ENCODE measurements around the gene AQP2. TPM values are rescaled to one million over a fixed set of nuclear protein-coding genes. Genes with fewer than 3 reads are reported as not detected.

Gene AQP2
- total RNA-seq, 6 experiments from 2014 or later: not detected

DNA sequence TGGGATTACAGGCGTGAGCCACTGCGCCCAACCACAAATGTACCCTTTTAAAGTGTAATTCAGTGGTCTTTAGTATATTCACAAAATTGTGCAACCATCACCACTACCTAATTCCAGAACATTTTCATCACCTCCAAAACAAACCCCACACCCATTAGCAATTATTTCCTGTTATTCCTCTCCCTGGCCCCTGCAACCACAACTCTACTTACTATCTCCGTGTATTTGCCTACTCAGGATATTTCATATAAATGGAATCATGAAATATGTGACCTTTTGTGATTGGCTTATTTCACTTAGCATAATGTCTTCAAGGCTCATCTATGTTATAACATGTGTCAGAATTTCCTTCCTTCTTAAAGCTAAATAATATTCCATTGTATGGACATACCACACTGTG is 16.0 kb upstream of the AQP2 start:
- Histone ChIP-seq H3K4me3 (no peak overlapping the region), H3K27ac (no peak overlapping the region), H3K9me3 (no peaks in the 10 kb centered on the region), H3K36me3 (no peaks in the 10 kb centered on the region), H3K4me1 (no peaks in the 10 kb centered on the region), H3K27me3 (no peaks in the 10 kb centered on the region)
- 46% methylated on average over 1 of the region's 3 CpGs for WGBS (ENCODE audit: insufficient coverage, low coverage, low lambda C conversion rate, missing lambda C conversion rate)
- ATAC-seq (no peak), DNase-seq (no peak)
- TF ChIP-seq, protein P1, sequence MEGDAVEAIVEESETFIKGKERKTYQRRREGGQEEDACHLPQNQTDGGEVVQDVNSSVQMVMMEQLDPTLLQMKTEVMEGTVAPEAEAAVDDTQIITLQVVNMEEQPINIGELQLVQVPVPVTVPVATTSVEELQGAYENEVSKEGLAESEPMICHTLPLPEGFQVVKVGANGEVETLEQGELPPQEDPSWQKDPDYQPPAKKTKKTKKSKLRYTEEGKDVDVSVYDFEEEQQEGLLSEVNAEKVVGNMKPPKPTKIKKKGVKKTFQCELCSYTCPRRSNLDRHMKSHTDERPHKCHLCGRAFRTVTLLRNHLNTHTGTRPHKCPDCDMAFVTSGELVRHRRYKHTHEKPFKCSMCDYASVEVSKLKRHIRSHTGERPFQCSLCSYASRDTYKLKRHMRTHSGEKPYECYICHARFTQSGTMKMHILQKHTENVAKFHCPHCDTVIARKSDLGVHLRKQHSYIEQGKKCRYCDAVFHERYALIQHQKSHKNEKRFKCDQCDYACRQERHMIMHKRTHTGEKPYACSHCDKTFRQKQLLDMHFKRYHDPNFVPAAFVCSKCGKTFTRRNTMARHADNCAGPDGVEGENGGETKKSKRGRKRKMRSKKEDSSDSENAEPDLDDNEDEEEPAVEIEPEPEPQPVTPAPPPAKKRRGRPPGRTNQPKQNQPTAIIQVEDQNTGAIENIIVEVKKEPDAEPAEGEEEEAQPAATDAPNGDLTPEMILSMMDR (IDR thresholded peaks at IDR 0.05): no peak
- no peak for TF ChIP-seq POLR2A (IDR thresholded peaks at IDR 0.05)
- intact Hi-C loops (cut with DNase I): no loop called here

DNA sequence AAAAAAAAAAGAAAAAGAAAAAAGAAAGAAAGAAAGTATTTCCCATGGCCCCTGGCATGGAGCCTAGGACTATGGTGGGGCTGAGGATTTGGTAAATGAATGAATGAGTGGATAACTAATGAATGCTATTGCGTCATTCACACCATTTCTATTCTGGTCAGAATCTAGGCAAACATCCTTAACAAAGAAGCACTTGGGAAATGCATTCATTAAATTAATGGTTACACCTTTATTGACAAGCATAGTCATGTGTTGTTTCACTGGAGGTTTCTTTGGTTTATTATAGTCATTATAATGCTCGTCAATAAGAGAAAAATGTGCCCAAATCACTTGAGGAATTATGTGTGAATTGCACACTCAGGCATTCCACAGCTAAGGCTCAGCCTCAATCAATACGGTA is 13.6 kb upstream of the AQP2 start:
- H3K36me3 ChIP-seq: no peaks in the 10 kb centered on the region
- H3K27ac ChIP-seq: no peak overlapping the region
- H3K27me3 ChIP-seq: no peaks in the 10 kb centered on the region
- H3K4me1 ChIP-seq: no peaks in the 10 kb centered on the region
- DNase-seq: no peak
- WGBS (ENCODE audit: insufficient coverage, low coverage, low lambda C conversion rate, missing lambda C conversion rate): 66% methylated on average over 3 of the region's 3 CpGs
- no peak overlapping the region for H3K4me3 ChIP-seq
- intact Hi-C loops (cut with DNase I): no loop called here
- TF ChIP-seq POLR2A (IDR thresholded peaks at IDR 0.05): no peak
- TF ChIP-seq, protein P1 (IDR thresholded peaks at IDR 0.05): no peak
- ATAC-seq: no peak
- H3K9me3 ChIP-seq: no peaks in the 10 kb centered on the region

DNA sequence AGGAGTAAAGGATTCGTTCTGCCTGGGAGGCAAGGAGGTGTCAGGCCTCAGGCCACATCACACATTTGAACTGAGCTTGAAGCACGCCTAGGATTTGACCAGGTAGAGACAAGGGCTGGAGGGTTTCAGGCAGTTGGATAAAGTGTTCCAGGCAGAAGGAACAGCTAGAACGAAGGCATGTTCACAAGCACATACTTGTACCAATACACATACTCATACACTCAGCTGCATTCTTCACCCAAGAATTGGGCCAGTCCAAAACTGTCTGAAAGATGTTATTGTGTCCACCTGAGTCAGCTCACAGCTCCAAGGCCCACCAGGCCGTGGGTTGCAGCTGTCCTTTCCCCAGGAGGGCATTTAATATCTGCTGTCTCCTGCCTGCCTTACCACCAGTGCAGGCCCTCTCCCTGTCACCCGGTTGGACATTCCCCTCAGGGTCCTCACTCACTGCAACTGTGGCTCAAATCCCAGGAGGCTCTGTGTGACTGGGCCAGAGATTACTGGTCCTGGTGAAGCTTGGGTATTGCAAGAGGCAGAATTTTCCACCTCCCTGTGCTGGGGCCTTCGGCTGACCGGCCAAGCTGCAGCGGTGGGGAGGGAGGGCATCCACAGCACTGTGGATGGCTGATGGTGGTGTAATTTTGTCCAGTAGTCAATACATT is 12.8 kb upstream of the AQP2 start:
- no peaks in the 10 kb centered on the region for H3K4me1 ChIP-seq
- intact Hi-C loops (cut with DNase I): no loop called here
- 69% methylated on average over 2 of the region's 8 CpGs for WGBS (ENCODE audit: insufficient coverage, low coverage, low lambda C conversion rate, missing lambda C conversion rate)
- TF ChIP-seq, protein P1 (IDR thresholded peaks at IDR 0.05): no peak
- no peak for TF ChIP-seq POLR2A (IDR thresholded peaks at IDR 0.05)
- H3K27ac ChIP-seq: no peak overlapping the region
- DNase-seq (no peak), ATAC-seq (no peak)
- H3K4me3 ChIP-seq: no peak overlapping the region
- no peaks in the 10 kb centered on the region for H3K36me3 ChIP-seq
- no peaks in the 10 kb centered on the region for H3K9me3 ChIP-seq
- no peaks in the 10 kb centered on the region for H3K27me3 ChIP-seq

DNA sequence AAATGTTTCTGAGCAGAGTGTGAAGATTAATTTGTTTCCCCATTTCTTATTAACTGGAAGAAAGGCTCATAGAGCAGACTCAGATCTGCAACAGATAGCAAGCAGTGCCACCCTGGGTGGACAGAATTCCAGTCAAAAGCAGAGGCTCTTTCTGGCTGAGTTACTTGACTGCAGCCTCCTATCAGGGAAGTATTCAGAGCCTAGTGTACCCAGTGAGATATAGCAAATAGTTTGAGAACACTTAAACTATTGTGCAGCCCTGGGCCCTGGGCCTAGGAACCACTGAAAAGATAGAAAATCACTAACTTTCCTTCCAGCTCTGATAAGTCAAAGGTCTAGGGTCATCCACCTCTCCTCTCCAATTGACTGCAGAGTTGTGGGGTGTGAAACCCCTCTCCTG is 11.2 kb upstream of the AQP2 start:
- Histone ChIP-seq H3K27me3 (no peaks in the 10 kb centered on the region), H3K27ac (no peak overlapping the region), H3K4me1 (no peaks in the 10 kb centered on the region), H3K36me3 (no peaks in the 10 kb centered on the region), H3K9me3 (no peaks in the 10 kb centered on the region), H3K4me3 (no peak overlapping the region)
- TF ChIP-seq POLR2A (IDR thresholded peaks at IDR 0.05): no peak
- TF ChIP-seq, protein P1 (IDR thresholded peaks at IDR 0.05): no peak
- no peak for ATAC-seq
- DNase-seq: no peak
- intact Hi-C loops (cut with DNase I): no loop called here

DNA sequence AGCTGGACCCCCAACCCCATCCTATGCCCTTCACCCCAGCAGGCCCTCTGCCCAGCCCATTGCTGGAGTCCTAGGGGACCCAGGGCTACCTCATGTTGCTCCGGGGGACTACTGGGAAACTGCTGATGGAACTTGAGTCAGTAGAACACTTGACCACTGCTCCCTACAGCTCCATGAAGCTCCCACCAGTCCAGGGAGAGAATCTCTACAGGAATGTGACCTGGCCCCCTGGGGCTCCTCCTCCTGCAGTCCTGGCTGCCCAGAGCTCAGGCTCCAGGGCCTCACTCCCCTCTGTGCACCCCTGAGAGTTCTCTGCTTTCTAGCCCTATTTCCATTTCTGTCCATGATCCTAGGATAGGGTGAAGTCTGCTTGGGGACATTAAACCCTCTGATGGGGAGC is 10.8 kb upstream of the AQP2 start:
- intact Hi-C loops (cut with DNase I): no loop called here
- Histone ChIP-seq H3K4me1 (no peaks in the 10 kb centered on the region), H3K36me3 (no peaks in the 10 kb centered on the region), H3K27me3 (no peaks in the 10 kb centered on the region), H3K9me3 (no peaks in the 10 kb centered on the region), H3K4me3 (no peak overlapping the region), H3K27ac (no peak overlapping the region)
- ATAC-seq (no peak), DNase-seq (no peak)
- WGBS (ENCODE audit: insufficient coverage, low coverage, low lambda C conversion rate, missing lambda C conversion rate): no CpG with 5 or more reads among the region's 1 CpG
- TF ChIP-seq, protein P1 (IDR thresholded peaks at IDR 0.05): no peak
- no peak for TF ChIP-seq POLR2A (IDR thresholded peaks at IDR 0.05)
